Lower leg skin (tissue), 4 donors: Measurements from ENCODE around the gene SLC25A28. TPM values are rescaled to one million over a fixed set of nuclear protein-coding genes. Genes with fewer than 3 reads are reported as not detected.

Source experiments
- DNase-seq, 2 donors: peaks; one replicate each; pipeline ENCODE4 v3.0.0-alpha.2; 2019; ENCODE audit warnings: low spot score in 2 of 2
- H3K4me3 ChIP-seq: fragments of 200-600 bp; sonication (generic); 2 replicates; pipeline ENCODE4 v1.5.1; 2017; ENCODE audit warnings: mild to moderate bottlenecking, low read depth; ENCODE audit not compliant: poor library complexity, severe bottlenecking
- POLR2A ChIP-seq, 2 donors: fragments of 450-650 bp; IDR thresholded peaks; one replicate each; pipeline ENCODE4 v1.6.1; 2016 to 2017; ENCODE audit warnings: antibody characterized with exemption in 2 of 2, mild to moderate bottlenecking in 1 of 2, moderate library complexity in 1 of 2
- WGBS, 2 donors: methylation state at CpG; one replicate each; pipeline ENCODE4 v1.1.5; 2018; 5-methylcytosine and 5-hydroxymethylcytosine counted together
- intact Hi-C: fragments of 100-400 bp; cut with DNase I; formaldehyde crosslinking; loops from one replicate; pipeline ENCODE4 v1.15.0; 2023; ENCODE audit warnings: low total_unique reads
- total RNA-seq, 4 donors: library from RNA; depleted of rRNA; stranded (reverse); fragments of >200 nt; gene quantifications; one replicate each; pipeline ENCODE4 v1.1.0, GENCODE V29; 2016
- TF ChIP-seq, protein P1 (sequence below), 3 donors: fragments of 450-650 bp; IDR thresholded peaks; one replicate each; pipeline ENCODE4 v1.5.1; 2016; ENCODE audit warnings: antibody characterized with exemption in 3 of 3, mild to moderate bottlenecking in 3 of 3, moderate library complexity in 2 of 3

Gene SLC25A28
- total RNA-seq, 4 donors from 2014 or later = 21.0 to 43.0 (median 26.4) TPM

- no peak overlapping the region for H3K4me3 ChIP-seq
- DNase-seq = no peak
- 12 to 22% methylated on average over 5 of the region's 5 CpGs for WGBS, 2 donors
- TF ChIP-seq POLR2A (IDR thresholded peaks at IDR 0.05) = no peak
- TF ChIP-seq, protein P1, sequence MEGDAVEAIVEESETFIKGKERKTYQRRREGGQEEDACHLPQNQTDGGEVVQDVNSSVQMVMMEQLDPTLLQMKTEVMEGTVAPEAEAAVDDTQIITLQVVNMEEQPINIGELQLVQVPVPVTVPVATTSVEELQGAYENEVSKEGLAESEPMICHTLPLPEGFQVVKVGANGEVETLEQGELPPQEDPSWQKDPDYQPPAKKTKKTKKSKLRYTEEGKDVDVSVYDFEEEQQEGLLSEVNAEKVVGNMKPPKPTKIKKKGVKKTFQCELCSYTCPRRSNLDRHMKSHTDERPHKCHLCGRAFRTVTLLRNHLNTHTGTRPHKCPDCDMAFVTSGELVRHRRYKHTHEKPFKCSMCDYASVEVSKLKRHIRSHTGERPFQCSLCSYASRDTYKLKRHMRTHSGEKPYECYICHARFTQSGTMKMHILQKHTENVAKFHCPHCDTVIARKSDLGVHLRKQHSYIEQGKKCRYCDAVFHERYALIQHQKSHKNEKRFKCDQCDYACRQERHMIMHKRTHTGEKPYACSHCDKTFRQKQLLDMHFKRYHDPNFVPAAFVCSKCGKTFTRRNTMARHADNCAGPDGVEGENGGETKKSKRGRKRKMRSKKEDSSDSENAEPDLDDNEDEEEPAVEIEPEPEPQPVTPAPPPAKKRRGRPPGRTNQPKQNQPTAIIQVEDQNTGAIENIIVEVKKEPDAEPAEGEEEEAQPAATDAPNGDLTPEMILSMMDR (IDR thresholded peaks at IDR 0.05) = no peak
- intact Hi-C loops = loop anchor here (5.0 kb wide), 1 partner anchor 736 kb away; no protein-coding TSS in a partner anchor
These were observed 46.4 kb downstream of the SLC25A28 start for GRCh38 chr10:99573790-99574189.

DNA sequence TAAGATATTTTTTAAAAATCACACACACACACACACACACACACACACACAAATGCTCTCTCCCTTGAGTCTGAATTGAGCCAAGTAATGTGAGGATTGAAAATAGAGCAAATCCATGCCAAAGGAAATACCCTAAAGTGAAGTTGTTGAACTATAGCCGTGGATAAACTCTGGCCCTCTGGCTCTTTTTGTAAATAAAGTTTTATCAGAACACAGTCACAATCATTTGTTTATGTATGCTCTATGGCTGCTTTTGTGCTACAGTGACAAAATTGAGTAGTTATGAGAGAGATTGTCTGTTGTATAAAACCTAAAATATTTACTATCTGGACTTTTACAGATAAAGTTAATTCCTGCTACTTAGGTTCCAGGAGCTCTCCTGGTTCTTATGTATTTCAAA is 48.4 kb downstream of the SLC25A28 start:
- H3K4me3 ChIP-seq = no peak overlapping the region
- intact Hi-C loops = loop anchor here (5.0 kb wide), 1 partner anchor 735 kb away; no protein-coding TSS in a partner anchor
- WGBS, 2 donors = 71 to 79% methylated on average over 1 of the region's 1 CpG
- DNase-seq = no peak
- TF ChIP-seq, protein P1 (IDR thresholded peaks at IDR 0.05) = no peak
- TF ChIP-seq POLR2A (IDR thresholded peaks at IDR 0.05) = no peak

GRCh38 chr10:99569961-99570360 is 50.3 kb downstream of the SLC25A28 start:
- no peak for DNase-seq
- intact Hi-C loops = loop anchor here (5.0 kb wide), 1 partner anchor 733 kb away; no protein-coding TSS in a partner anchor
- no peak overlapping the region for H3K4me3 ChIP-seq
- no peak for TF ChIP-seq POLR2A (IDR thresholded peaks at IDR 0.05)

GRCh38 chr10:99569253-99569939 is 50.8 kb downstream of the SLC25A28 start:
- TF ChIP-seq, protein P1 (IDR thresholded peaks at IDR 0.05) = no peak
- TF ChIP-seq POLR2A (IDR thresholded peaks at IDR 0.05) = no peak
- no peak overlapping the region for H3K4me3 ChIP-seq
- no peak for DNase-seq
- intact Hi-C loops = no loop called here
- WGBS, 2 donors = 78 to 79% methylated on average over 11 of the region's 11 CpGs

DNA sequence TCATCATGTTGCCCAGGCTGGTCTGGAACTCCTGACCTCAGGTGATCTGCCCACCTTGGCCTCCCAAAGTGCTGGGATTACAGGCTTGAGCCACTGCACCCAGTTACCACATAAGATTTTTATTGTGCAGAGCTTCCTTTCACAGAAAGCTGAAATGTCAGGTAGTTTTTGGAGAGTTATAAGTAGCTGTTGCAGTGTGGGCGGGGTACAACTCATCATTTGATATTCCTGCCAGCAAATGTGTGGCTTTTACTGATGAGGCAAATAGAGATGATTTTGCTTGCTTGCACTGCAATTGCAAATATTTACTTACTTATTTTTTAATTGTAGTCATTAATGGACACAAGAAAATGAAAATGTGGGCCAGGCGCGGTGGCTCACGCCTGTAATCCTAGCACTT is 55.1 kb downstream of the SLC25A28 start:
- WGBS, 2 donors = 86 to 90% methylated on average over 4 of the region's 4 CpGs
- DNase-seq = no peak

DNA sequence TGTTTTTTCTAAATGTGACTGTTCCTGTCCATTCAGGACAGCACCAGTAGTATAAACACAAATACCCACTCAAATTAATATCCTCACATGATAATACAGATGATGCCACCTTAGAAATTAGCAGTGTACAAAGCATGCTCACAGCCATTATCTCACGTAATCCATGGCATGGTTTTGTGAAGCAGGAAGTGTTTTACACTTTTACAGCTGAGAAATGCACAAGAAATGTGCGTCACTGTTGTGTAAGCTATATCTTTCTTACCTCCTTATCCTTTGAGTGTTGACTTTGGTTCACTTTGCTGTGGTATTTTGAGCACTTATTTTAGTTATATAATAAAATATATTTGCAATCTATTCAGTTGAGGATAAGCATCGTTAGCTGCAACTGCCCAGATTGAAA is 55.9 kb downstream of the SLC25A28 start:
- intact Hi-C loops = loop anchor here (5.0 kb wide), 1 partner anchor 127 kb away; no protein-coding TSS in a partner anchor
- no peak for TF ChIP-seq POLR2A (IDR thresholded peaks at IDR 0.05)
- TF ChIP-seq, protein P1 (IDR thresholded peaks at IDR 0.05) = no peak
- no peak overlapping the region for H3K4me3 ChIP-seq
- no peak for DNase-seq
- WGBS, 2 donors = 52 to 58% methylated on average over 3 of the region's 3 CpGs

More for the DNA sequence above, 55.1 kb downstream of the SLC25A28 start:
- TF ChIP-seq, protein P1 (IDR thresholded peaks at IDR 0.05) = no peak
- no peak overlapping the region for H3K4me3 ChIP-seq
- intact Hi-C loops = no loop called here
